Esophagus (tissue), 2 donors: ENCODE results near the gene PCYT2. TPM values are rescaled to one million over a fixed set of nuclear protein-coding genes. Genes with fewer than 3 reads are reported as not detected.
"Not testable (repeated sequence)": the region's sequence is repeated elsewhere in the genome, so short reads cannot be mapped to it uniquely, and the experiment has no call there.

Experiments
- H3K27ac ChIP-seq, 2 donors: one replicate each; pipeline ENCODE4 v1.5.1; 2013; ENCODE audit warnings: low read depth in 2 of 2, mild to moderate bottlenecking in 2 of 2, inconsistent platforms in 1 of 2, low read length in 1 of 2, moderate library complexity in 1 of 2
- H3K27me3 ChIP-seq, 2 donors: one replicate each; pipeline ENCODE4 v1.6.1; 2013; ENCODE audit warnings: low read length in 2 of 2, control low read depth in 1 of 2, mild to moderate bottlenecking in 1 of 2; ENCODE audit not compliant: insufficient read depth in 2 of 2, control insufficient read depth in 1 of 2
- H3K36me3 ChIP-seq, 2 donors: one replicate each; pipeline ENCODE4 v1.6.1; 2013; ENCODE audit warnings: low read length in 1 of 2; ENCODE audit not compliant: control insufficient read depth in 2 of 2, insufficient read depth in 2 of 2
- H3K4me1 ChIP-seq, 2 donors: one replicate each; pipeline ENCODE4 v1.6.1; 2013; ENCODE audit warnings: low read length in 1 of 2; ENCODE audit not compliant: control insufficient read depth in 2 of 2, insufficient read depth in 2 of 2
- H3K4me3 ChIP-seq, 2 donors: one replicate each; pipeline ENCODE4 v1.5.1; 2013; ENCODE audit warnings: low read length in 2 of 2, mild to moderate bottlenecking in 2 of 2, low read depth in 1 of 2, moderate library complexity in 1 of 2
- H3K9me3 ChIP-seq, 2 donors: one replicate each; pipeline ENCODE4 v1.6.1; 2013; ENCODE audit warnings: mild to moderate bottlenecking in 2 of 2, low read depth in 1 of 2, low read length in 1 of 2, moderate library complexity in 1 of 2; ENCODE audit not compliant: control insufficient read depth in 2 of 2, insufficient read depth in 1 of 2
- WGBS, 2 donors: extraction: QIAGEN DNeasy Blood & Tissue Kit; methylation state at CpG; one replicate each; pipeline ENCODE4 v1.1.7; 2013; 5-methylcytosine and 5-hydroxymethylcytosine counted together
- polyA plus RNA-seq, 2 donors: library from polyadenylated mRNA; stranded (reverse); fragments of 200-250 nt; gene quantifications; one replicate each; pipeline ENCODE4 v1.2.3, GENCODE V29; 2013
- donor health status: healthy with polysubstance abuse.
- donor health status: Bipolar disorder and iron deficiency.

Gene PCYT2
- polyA plus RNA-seq, 2 donors: 23.1 to 46.5 TPM

GRCh38 chr17:81955058-81955681, 44.0 kb upstream of the PCYT2 start:
- WGBS, 2 donors: 84 to 85% methylated on average over 26 of the region's 26 CpGs
- Histone ChIP-seq H3K36me3 (no peaks in the 10 kb centered on the region), H3K4me3 (no peak overlapping the region), H3K27ac (no peak overlapping the region), H3K9me3 (no peaks in the 10 kb centered on the region), H3K27me3 (peaks cover 0 to 3% of the 10 kb centered on the region in 2 donors), H3K4me1 (peaks cover 0 to 3% of the 10 kb centered on the region in 2 donors)

DNA sequence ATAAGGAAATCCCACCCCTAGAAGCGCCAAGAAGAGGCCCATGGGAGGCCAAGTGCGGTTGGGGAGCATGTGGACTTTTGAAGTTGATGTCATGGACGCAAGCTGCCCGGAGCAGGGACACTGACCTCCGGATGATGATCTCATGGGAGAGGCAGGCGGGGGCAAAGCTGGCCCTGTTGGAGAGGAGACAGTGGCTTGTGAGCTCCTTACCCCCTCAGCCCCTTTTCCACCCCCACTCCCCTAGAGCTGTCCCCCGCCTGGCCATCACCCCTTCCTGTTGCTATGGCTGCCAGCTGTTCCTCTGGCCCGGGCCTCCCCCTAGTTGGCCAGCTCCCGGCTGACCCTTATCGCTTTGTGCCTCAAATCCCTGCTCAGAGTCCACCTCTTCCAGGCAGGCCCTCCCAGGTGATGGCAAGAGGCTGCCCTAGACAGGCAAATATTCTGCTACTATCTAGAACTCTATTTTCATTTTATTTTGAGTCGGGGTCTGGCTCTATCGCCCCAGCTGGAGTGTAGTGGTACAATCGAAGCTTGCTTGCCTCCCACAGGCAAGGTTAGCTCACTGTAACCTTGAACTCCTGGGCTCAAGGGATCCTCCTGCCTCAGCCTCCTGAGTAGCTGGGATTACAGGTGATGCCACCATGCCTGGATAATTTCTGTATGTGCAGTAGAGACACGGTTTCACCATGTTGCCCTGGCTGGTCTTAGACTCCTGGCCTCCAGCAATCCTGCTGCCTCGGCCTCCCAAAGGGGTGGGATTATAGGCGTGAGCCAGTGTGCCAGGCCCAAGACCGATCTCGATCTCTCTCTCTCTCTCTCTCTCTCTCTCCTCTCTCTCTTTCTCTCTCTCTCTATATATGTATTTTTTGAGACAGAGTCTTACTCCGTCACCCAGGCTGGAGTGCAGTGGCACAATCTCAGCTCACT, 43.2 kb upstream of the PCYT2 start:
- no peaks in the 10 kb centered on the region for H3K4me1 ChIP-seq
- H3K27me3 ChIP-seq: no peaks in the 10 kb centered on the region
- WGBS, 2 donors: 82 to 86% methylated on average over 19 of the region's 19 CpGs
- H3K4me3 ChIP-seq: no peak overlapping the region
- H3K9me3 ChIP-seq: no peaks in the 10 kb centered on the region
- H3K27ac ChIP-seq: no peak overlapping the region
- no peaks in the 10 kb centered on the region for H3K36me3 ChIP-seq

GRCh38 chr17:81953443-81953842, 42.2 kb upstream of the PCYT2 start:
- H3K4me1 ChIP-seq, H3K27ac ChIP-seq, H3K4me3 ChIP-seq, H3K36me3 ChIP-seq, H3K27me3 ChIP-seq, H3K9me3 ChIP-seq: not testable (repeated sequence)
- WGBS, 2 donors: 77 to 82% methylated on average over 5 of the region's 5 CpGs

DNA sequence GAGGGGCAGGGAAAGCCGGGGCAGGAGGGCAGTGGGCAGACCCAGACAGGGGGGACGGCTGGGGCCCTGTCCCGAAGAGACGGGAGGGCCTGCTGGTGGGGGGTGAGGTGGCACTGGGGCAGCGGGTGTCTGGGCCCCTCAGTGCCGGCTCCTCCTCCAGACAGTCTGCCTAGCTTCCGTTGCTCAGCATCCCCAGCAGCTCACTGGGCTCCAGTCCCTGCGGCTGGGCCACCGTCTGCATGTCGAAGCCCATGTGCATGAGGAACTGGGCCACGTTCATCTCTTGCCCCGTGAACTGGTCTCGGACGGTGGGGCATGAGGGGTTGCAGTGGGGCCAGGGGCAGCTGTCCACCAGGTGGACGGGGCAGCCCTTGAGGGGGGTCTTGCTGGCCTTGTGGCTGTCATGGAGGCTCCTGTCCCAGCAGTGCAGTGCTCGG, 41.6 kb upstream of the PCYT2 start:
- H3K9me3 ChIP-seq: no peaks in the 10 kb centered on the region
- H3K27me3 ChIP-seq: no peaks in the 10 kb centered on the region
- H3K4me3 ChIP-seq: no peak overlapping the region
- 71% methylated on average over 15 to 16 of the region's 16 CpGs for WGBS, 2 donors
- no peaks in the 10 kb centered on the region for H3K4me1 ChIP-seq
- H3K36me3 ChIP-seq: no peaks in the 10 kb centered on the region
- H3K27ac ChIP-seq: no peak overlapping the region

- H3K9me3 ChIP-seq: no peaks in the 10 kb centered on the region
- 46 to 55% methylated on average over 12 to 13 of the region's 13 CpGs for WGBS, 2 donors
- H3K27ac ChIP-seq: no peak overlapping the region
- H3K27me3 ChIP-seq: no peaks in the 10 kb centered on the region
- H3K4me3 ChIP-seq: no peak overlapping the region
- peaks cover 0 to 2% of the 10 kb centered on the region in 2 donors for H3K4me1 ChIP-seq
- no peaks in the 10 kb centered on the region for H3K36me3 ChIP-seq
These were observed 40.8 kb upstream of the PCYT2 start for GRCh38 chr17:81951785-81952684.

- no peak overlapping the region for H3K27ac ChIP-seq
- no peaks in the 10 kb centered on the region for H3K36me3 ChIP-seq
- 82 to 83% methylated on average over 15 of the region's 15 CpGs for WGBS, 2 donors
- no peak overlapping the region for H3K4me3 ChIP-seq
- no peaks in the 10 kb centered on the region for H3K27me3 ChIP-seq
- peaks cover 0 to 3% of the 10 kb centered on the region in 2 donors for H3K4me1 ChIP-seq
- no peaks in the 10 kb centered on the region for H3K9me3 ChIP-seq
These were observed 39.3 kb upstream of the PCYT2 start for GRCh38 chr17:81950501-81950900.

GRCh38 chr17:81948635-81949378, 37.6 kb upstream of the PCYT2 start:
- no peaks in the 10 kb centered on the region for H3K27me3 ChIP-seq

DNA sequence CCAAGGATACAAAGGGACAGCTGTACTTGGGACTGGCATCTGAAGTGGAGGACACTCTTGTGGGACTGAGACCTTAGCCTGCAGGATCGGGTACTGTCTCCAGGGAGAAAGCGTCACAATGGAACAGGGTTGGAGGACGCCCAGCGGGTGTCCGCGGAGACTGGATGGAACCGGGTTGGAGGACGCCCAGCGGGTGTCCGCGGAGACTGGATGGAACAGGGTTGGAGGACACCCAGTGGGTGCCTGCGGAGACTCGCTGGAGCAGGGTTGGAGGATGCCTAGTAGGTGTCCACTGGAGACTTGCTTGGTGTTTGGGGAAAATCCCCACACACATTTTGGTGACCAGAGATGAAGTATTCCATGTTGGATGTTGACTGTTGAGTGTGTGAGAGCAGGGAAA, 36.0 kb upstream of the PCYT2 start, which contains the start of gene MYADML2:
TSS of gene MYADML2 (minus strand) at position 45 of the 400 bp plus-strand sequence. CDS start 5,492 bp downstream, outside the sequence.
- Histone ChIP-seq H3K4me1 (peaks cover 0 to 3% of the 10 kb centered on the region in 2 donors), H3K9me3 (no peaks in the 10 kb centered on the region), H3K27ac (peak within 1 kb of the TSS in 1 of 2 donors; percentile 11), H3K27me3 (no peaks in the 10 kb centered on the region), H3K4me3 (no peak within 1 kb of the TSS), H3K36me3 (no peaks in the 10 kb centered on the region)
- 81 to 90% methylated on average over 12 to 13 of the region's 13 CpGs for WGBS, 2 donors

More at GRCh38 chr17:81948635-81949378, 37.6 kb upstream of the PCYT2 start:
- 82% methylated on average over 17 of the region's 17 CpGs for WGBS, 2 donors
- H3K9me3 ChIP-seq: no peaks in the 10 kb centered on the region
- no peak overlapping the region for H3K27ac ChIP-seq
- peaks cover 0 to 3% of the 10 kb centered on the region in 2 donors for H3K4me1 ChIP-seq
- H3K4me3 ChIP-seq: no peak overlapping the region
- no peaks in the 10 kb centered on the region for H3K36me3 ChIP-seq
